SW480 (cell line): ENCODE measurements around the gene ANO7.

Source experiments
- DNase-seq: peaks from one replicate; pipeline ENCODE4 v3.0.0-alpha.2; 2016; ENCODE audit warnings: low spot score

ANO7 gene

GRCh38 chr2:241208058-241208457, 19.6 kb downstream of the ANO7 start:
- DNase-seq: no peak

GRCh38 chr2:241209271-241209670, 20.8 kb downstream of the ANO7 start:
- no peak for DNase-seq

GRCh38 chr2:241211276-241211675, 22.8 kb downstream of the ANO7 start:
- DNase-seq: no peak

- DNase-seq: no peak
Observed at GRCh38 chr2:241213041-241213440, 24.6 kb downstream of the ANO7 start.

GRCh38 chr2:241213567-241213966, 25.1 kb downstream of the ANO7 start:
- DNase-seq: no peak

- DNase-seq: no peak
Observed at GRCh38 chr2:241214209-241214608, 25.7 kb downstream of the ANO7 start.

GRCh38 chr2:241214766-241215165, 26.3 kb downstream of the ANO7 start:
- DNase-seq: no peak

- peak; percentile 25 for DNase-seq
Observed at GRCh38 chr2:241215421-241215820, 26.9 kb downstream of the ANO7 start.

GRCh38 chr2:241216211-241216761, 27.8 kb downstream of the ANO7 start:
- DNase-seq: no peak

- DNase-seq: peak; percentile 81
Observed at GRCh38 chr2:241217320-241218031, 29.0 kb downstream of the ANO7 start.

GRCh38 chr2:241218131-241219029, 29.9 kb downstream of the ANO7 start:
- peak; percentile 60 for DNase-seq

- no peak for DNase-seq
Observed at GRCh38 chr2:241219030-241219382, 30.5 kb downstream of the ANO7 start.

GRCh38 chr2:241219856-241220356, 31.4 kb downstream of the ANO7 start:
- DNase-seq: no peak

- DNase-seq: peak; percentile 88
Observed at GRCh38 chr2:241223211-241224017, 34.9 kb downstream of the ANO7 start.

GRCh38 chr2:241224018-241224850, 35.8 kb downstream of the ANO7 start:
- DNase-seq: peak; percentile 28

- no peak for DNase-seq
Observed at GRCh38 chr2:241224851-241225438, 36.5 kb downstream of the ANO7 start.

GRCh38 chr2:241225545-241225944, 37.1 kb downstream of the ANO7 start:
- DNase-seq: no peak

GRCh38 chr2:241225983-241226382, 37.5 kb downstream of the ANO7 start:
- no peak for DNase-seq

- DNase-seq: no peak
Observed at GRCh38 chr2:241226723-241227572, 38.5 kb downstream of the ANO7 start.

- DNase-seq: no peak
Observed at GRCh38 chr2:241227594-241227993, 39.1 kb downstream of the ANO7 start.
